Uterus (tissue), 4 donors: Measurements from ENCODE around the gene AGXT2. TPM values are rescaled to one million over a fixed set of nuclear protein-coding genes. Genes with fewer than 3 reads are reported as not detected.
A peak's percentile ranks its signal among the peaks of the same experiment; 100 is the strongest.

Experiments
- DNase-seq, 2 donors: peaks; one replicate each; pipeline ENCODE4 v3.0.0-alpha.2; 2019 to 2020
- H3K27ac ChIP-seq, 2 donors: fragments of 200-600 bp; sonication (generic); 1 replicate in 1 of 2; 2 replicates in 1 of 2; pipeline ENCODE4 v1.5.1; 2016 to 2018
- H3K27me3 ChIP-seq, 2 donors: fragments of 200-600 bp; sonication (generic); one replicate each; pipeline ENCODE4 v1.5.1; 2018 to 2019; ENCODE audit warnings: control low read depth in 1 of 2
- H3K36me3 ChIP-seq, 2 donors: fragments of 200-600 bp; sonication (generic); one replicate each; pipeline ENCODE4 v1.5.1; 2019; ENCODE audit warnings: control low read depth in 1 of 2
- H3K4me1 ChIP-seq, 2 donors: fragments of 200-600 bp; sonication (generic); one replicate each; pipeline ENCODE4 v1.5.1; 2018 to 2019; ENCODE audit warnings: control low read depth in 1 of 2
- H3K4me3 ChIP-seq, 2 donors: fragments of 200-600 bp; sonication (generic); 1 replicate in 1 of 2; 2 replicates in 1 of 2; pipeline ENCODE4 v1.5.1; 2018 to 2019; ENCODE audit warnings: mild to moderate bottlenecking in 1 of 2
- H3K9me3 ChIP-seq, 2 donors: fragments of 200-600 bp; sonication (generic); one replicate each; pipeline ENCODE4 v1.5.1; 2019; ENCODE audit warnings: control low read depth in 1 of 2
- CTCF ChIP-seq, 4 experiments: fragments of 200-600 bp in 2 of 4; fragments of 450-650 bp in 2 of 4; sonication (generic) in 2 of 4; IDR thresholded peaks; one replicate each; pipeline ENCODE4 v1.5.1; 2016 to 2019; ENCODE audit warnings: antibody characterized with exemption in 4 of 4, mild to moderate bottlenecking in 2 of 4, moderate library complexity in 1 of 4
- POLR2A ChIP-seq, 2 donors: fragments of 450-650 bp; IDR thresholded peaks; one replicate each; pipeline ENCODE4 v1.6.1; 2016; ENCODE audit warnings: antibody characterized with exemption in 2 of 2, mild to moderate bottlenecking in 1 of 2, moderate library complexity in 1 of 2
- intact Hi-C: fragments of 100-400 bp; cut with DNase I; formaldehyde crosslinking; loops from one replicate; pipeline ENCODE4 v1.15.1; 2023; ENCODE audit warnings: low total_unique reads
- total RNA-seq, 4 donors: library from RNA; depleted of rRNA in 3 of 4; stranded (reverse); fragments of >200 nt in 3 of 4; gene quantifications; one replicate each; pipeline versions ENCODE4 v1.1.0 to v1.2.4, GENCODE V29; 2014 to 2023
- donor health status: DM: yes; HTN: yes; CAD: no.

The AGXT2 gene
- total RNA-seq, 4 donors from 2014 or later = not detected

DNA sequence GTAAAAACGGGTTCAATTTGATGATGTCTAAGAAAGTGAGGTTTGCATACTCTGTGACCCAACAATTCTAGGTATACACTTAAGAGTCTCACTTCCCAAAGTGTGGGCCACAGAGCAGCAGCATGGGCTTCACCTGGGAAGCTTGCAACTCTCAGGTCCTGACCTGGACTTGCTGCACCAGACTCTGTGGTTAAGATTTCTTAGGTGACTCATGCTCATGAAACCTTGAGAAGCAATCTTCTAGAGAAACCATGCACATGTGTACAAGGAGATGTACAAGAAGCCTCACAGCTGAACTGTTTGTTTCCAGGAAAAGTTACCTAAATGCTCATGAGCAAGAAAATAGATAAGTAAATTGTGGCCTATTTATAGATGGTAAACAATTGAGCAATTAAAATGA lies 88.4 kb downstream of the AGXT2 start:
- Histone ChIP-seq H3K4me1 (no peaks in the 10 kb centered on the region), H3K9me3 (no peaks in the 10 kb centered on the region), H3K27me3 (no peaks in the 10 kb centered on the region), H3K4me3 (no peak overlapping the region), H3K27ac (no peak overlapping the region), H3K36me3 (no peaks in the 10 kb centered on the region)
- TF ChIP-seq CTCF (IDR thresholded peaks at IDR 0.05) (no peak), POLR2A (IDR thresholded peaks at IDR 0.05) (no peak)
- intact Hi-C loops = no loop called here
- no peak for DNase-seq

DNA sequence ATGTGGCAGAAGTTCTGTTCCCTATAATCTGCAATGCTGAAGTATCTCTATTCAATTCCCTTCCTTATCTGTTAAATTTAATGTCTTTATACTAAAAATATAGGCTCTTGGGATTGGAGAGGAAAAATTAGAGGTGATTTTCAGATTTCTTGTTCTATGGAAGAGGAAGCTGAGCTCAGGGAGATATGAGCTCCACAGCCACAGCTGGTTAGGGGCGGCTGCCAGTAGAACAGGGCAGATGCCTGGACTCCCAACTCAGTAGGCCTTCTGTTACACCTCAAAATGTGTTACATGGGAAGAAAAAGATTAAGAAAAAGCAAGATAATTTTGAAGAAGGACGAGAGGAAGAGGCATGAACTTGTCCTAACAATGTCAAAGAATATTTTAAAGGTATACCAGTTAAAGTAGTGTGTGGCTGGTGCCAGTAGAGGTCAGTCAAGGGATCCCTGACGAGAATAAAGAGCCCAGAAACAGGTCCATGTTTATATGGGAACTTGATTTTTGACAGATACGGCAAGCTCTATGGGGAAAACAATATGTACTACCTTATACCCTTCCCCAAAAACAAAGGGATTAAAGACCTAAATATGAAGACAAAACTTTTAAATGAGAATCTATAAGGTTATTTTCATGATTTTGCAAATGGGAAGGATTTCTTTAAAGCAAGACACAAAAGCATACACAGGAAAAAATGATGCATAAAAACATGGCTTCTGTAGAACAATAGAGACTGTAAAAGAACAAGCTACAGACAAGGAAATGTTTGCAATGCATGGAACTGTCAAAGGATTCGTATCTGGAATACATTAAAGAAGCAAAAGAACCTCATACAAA lies 89.7 kb downstream of the AGXT2 start:
- DNase-seq = peak in 1 of 2 donors; percentile 26
- no peaks in the 10 kb centered on the region for H3K36me3 ChIP-seq
- H3K4me3 ChIP-seq = no peak overlapping the region
- H3K27ac ChIP-seq = peak overlapping the region in 1 of 2 donors; percentile 11
- intact Hi-C loops = no loop called here
- H3K4me1 ChIP-seq = no peaks in the 10 kb centered on the region
- H3K9me3 ChIP-seq = no peaks in the 10 kb centered on the region
- TF ChIP-seq POLR2A (IDR thresholded peaks at IDR 0.05) (no peak), CTCF (IDR thresholded peaks at IDR 0.05) (peak in 3 of 4 experiments; percentile 11 to 56 (median 33))
- H3K27me3 ChIP-seq = no peaks in the 10 kb centered on the region

DNA sequence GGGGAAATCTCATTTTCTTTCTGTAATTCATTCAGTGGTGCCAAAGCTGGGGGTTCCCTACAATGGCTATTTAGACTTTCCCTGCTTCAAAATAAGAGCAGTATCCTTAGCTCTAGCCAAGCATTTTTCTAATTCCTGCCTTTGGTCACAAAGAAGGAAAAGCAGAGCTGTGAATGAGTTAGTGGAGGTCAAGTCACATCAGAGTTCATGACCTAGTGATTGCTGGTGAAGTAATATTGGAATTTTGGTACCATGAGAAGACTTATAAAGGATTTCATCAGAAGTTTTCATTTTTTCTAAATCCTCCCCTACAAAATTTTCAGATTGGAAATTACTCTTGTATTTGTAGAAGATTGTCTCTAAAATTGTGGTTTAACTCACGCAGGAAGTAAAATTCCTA lies 90.4 kb downstream of the AGXT2 start:
- H3K9me3 ChIP-seq = no peaks in the 10 kb centered on the region
- DNase-seq = no peak
- TF ChIP-seq POLR2A (IDR thresholded peaks at IDR 0.05) (no peak), CTCF (IDR thresholded peaks at IDR 0.05) (no peak)
- intact Hi-C loops = no loop called here
- H3K36me3 ChIP-seq = no peaks in the 10 kb centered on the region
- no peaks in the 10 kb centered on the region for H3K4me1 ChIP-seq
- H3K27ac ChIP-seq = peak overlapping the region in 1 of 2 donors; percentile 11
- no peaks in the 10 kb centered on the region for H3K27me3 ChIP-seq
- no peak overlapping the region for H3K4me3 ChIP-seq

Other genes with a start within 250 kb of the AGXT2 start
- 1 to 10 TPM in 1 of 4 donors, under 1 TPM in 1, not detected in 2; 0.15 to 2.0 TPM for gene TTC23L, start 208.8 kb downstream of the AGXT2 start, total RNA-seq
- 10 to 100 TPM in 3 of 4 donors, 1 to 10 TPM in 1; 5.1 to 36.2 (median 25.0) TPM for gene RAD1, start 132.4 kb downstream of the AGXT2 start, total RNA-seq
- 10 to 100 TPM in 3 of 4 donors, 1 to 10 TPM in 1; 6.4 to 46.0 (median 28.6) TPM for gene BRIX1, start 132.2 kb downstream of the AGXT2 start, total RNA-seq
- 10 to 100 TPM; 15.9 to 55.4 (median 44.0) TPM for gene DNAJC21, start 118.4 kb downstream of the AGXT2 start, total RNA-seq
- 10 to 100 TPM; 15.8 to 80.6 (median 48.0) TPM for gene PRLR, start 182.5 kb upstream of the AGXT2 start, total RNA-seq